NK-92 treated with Interleukin-12 subunit alpha and Interleukin-12 subunit beta, amount 100 ng/mL, for 24 hours (cell line): ENCODE results near the gene HRCT1.
"Not testable (repeated sequence)": the region's sequence is repeated elsewhere in the genome, so short reads cannot be mapped to it uniquely, and the experiment has no call there.

ENCODE experiments used
- DNase-seq: peaks from one replicate; lab custom pipeline; 2025; lab: John Stamatoyannopoulos, UW

The HRCT1 gene

DNA sequence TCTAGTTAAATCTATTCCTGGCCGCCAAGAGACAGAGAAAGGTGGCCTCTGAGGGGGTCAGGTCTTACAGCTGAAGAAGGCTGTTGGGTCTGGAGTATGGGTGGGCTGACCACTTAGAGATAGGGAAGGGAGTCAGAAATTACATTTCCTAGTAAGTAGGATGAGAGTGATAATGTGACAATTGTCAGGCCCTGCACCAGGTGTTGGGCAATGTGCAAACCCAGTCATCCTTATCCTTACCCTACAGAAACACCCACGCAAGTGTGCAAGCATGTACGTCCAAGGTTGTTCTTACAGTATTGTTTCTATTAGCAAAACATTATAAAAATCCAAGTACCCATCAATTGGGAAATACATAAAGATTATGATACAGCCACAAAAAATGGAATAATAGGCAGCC lies 12.8 kb downstream of the HRCT1 start:
- DNase-seq = no peak

DNA sequence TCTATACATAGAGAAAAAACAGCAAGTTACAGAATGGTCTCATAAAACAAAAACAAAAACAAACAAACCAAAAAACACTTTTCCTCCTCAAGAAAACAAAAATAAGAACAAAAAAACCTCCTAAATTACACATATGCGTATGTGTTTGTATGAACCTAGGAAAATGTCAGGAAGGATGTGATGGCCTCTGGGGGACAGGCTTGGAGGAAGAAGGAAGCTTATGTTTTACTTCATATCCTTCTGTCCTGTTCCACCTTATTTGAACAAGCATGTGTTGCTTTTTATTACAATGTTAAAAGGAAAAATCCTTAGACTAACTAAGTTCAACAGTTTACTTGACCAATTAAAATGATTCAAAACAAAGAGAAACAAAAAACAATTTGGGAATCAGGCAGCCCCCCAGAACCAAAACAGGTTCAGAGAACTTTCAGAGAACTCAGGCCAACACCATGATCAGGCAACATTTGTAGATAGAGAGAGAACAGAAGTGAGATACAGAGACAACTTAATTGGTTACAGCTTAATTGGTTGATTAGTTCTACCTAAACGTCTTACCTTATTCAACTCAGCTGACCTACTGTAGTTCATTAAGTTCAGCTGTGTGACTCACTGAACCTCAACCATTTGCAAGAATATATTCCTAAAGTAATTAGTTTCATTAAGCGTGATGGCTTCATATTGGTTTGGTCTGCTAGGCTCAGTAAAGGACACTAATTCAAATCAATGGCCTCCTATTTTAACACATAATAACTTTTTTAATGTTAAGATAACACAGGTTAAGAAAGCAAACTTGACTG lies 13.4 kb downstream of the HRCT1 start:
- DNase-seq = no peak

DNA sequence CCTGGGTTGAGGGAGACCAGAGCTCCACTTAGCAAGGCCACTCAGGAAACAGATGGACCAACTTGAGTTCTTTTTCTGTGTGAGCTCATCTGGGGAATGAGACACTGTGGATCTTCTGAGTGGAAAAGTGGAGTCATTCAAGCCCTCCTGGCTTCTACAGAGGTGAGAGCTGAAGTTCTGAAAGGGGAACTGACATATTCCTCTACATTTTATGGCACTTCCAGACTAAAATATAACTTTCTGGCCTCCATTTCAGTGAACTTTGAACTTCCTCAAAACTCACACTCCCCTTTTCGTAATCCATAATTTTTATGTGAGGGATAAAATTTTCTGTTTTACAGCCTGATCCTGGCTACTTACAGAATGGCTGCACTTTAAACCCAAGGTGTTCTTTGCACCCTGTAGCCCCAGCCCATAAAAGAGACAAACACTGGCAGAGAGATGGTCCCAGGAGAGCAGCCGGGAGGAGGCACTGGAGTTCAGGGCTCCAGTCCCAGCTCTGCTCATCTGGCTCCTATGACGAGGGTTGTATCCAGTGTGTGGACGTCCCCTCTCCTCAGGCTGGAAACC lies 14.1 kb downstream of the HRCT1 start:
- DNase-seq = no peak

- DNase-seq = no peak
These were observed 17.6 kb downstream of the HRCT1 start for GRCh38 chr9:35923598-35923926.

DNA sequence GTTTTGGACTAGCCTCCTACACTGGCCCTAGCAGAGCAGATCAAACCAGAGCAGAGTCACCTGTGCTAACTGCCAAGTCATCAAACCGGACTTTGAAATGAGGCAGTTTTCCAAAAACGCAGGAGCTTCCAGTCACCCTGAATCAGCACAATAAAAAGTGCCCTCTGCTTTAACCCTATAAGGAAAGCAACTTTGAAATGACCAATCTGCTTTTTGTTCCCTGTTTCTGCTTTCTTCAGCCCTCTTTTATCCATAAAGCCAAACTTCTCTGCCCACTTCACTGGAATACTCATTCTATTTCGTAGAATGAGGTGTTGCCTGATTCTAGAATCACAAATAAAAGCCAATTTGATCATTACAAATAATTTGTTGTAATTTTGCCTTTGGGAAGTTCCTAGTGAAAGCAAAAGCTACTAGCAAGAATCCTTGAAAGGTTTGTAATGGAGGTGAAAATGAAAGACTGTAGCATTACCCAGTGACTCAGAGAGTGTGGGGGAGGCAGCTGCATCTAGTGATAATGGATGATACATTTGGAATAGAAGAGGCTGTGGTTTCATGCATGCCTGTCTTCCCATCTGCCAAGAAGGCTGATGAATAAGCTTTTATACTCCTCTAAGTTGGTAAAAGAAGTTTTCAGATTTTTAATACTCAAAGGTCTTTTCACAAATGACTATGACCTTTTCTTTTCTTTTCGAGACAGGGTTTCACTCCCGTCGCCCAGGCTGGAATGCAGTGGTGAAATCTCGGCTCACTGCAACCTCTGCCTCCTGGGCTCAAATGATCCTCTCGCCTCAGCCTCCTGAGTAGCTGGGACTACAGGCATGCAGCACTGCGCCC lies 18.1 kb downstream of the HRCT1 start:
- no peak for DNase-seq

GRCh38 chr9:35928591-35929452 lies 22.8 kb downstream of the HRCT1 start:
- no peak for DNase-seq

- DNase-seq = no peak
These were observed 23.4 kb downstream of the HRCT1 start for GRCh38 chr9:35929453-35929718.

DNA sequence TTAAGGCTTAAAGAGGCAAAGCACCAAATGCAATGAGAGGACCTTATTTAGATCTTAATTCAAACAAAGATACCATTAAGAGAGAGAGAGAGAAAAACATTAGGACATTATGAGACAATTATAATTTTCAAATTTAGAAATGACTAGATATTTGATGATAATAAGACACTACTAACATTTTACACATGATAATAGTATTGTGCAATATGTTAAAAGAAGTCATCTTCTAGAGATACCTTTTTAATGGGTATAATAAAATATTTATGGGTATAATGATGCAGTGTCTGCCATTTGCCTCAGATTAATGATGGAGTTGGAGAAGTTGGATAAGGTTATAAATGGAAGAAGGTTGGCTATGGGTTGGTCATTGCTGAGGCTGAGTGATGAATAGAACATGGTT lies 24.5 kb downstream of the HRCT1 start:
- DNase-seq = no peak

GRCh38 chr9:35930989-35931388 lies 25.0 kb downstream of the HRCT1 start:
- no peak for DNase-seq

GRCh38 chr9:35932735-35933134 lies 26.7 kb downstream of the HRCT1 start:
- no peak for DNase-seq

GRCh38 chr9:35933550-35934067 lies 27.6 kb downstream of the HRCT1 start:
- no peak for DNase-seq

DNA sequence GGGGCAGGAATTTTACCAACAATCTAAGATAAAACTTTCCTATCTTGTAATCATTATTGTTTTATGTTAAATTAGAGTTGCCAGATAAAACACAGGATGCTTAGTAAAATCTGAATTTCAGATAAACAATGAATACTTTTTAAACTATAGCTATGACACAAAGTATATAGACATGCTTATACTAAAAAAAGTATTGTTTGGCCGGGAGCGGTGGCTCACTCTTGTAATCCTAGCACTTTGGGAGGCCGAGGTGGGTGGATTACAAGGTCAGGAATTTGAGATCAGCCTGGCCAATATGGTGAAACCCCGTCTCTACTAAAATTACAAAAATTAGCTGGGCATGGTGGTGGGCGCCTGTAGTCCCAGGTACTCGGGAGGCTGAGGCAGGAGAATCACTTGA lies 28.1 kb downstream of the HRCT1 start:
- DNase-seq = not testable (repeated sequence)

DNA sequence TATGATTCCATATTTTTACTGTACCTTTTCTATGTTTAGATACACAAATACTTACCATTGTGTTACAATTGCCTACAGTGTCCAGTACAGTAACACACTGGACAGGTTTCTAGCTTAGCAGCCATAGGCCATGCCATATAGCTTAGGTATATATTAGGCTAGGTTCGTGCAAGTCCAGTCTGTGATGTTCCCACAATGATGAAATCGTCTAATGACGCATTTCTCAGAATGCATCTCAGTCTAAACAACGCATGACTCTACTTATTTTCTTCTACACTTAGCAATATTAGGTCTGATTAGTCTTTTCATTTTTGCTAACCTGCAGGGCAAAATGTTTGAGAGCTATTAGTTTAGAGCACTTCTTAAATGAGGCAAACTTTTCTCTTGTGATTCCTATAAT lies 29.3 kb downstream of the HRCT1 start:
- DNase-seq = no peak

- DNase-seq = no peak
These were observed 29.9 kb downstream of the HRCT1 start for GRCh38 chr9:35935755-35936509.

- no peak for DNase-seq
These were observed 31.2 kb downstream of the HRCT1 start for GRCh38 chr9:35937227-35937626.

- no peak for DNase-seq
These were observed 32.7 kb downstream of the HRCT1 start for GRCh38 chr9:35938474-35939356.

- DNase-seq = no peak
These were observed 33.8 kb downstream of the HRCT1 start for GRCh38 chr9:35939679-35940250.

GRCh38 chr9:35940458-35941407 lies 34.7 kb downstream of the HRCT1 start:
- no peak for DNase-seq

GRCh38 chr9:35942286-35942685 lies 36.3 kb downstream of the HRCT1 start:
- DNase-seq = no peak
